CD4-positive, alpha-beta T cell treated with Interleukin-4 for 4 hours (primary cell): Measurements from ENCODE around the gene KISS1R.
"Not testable (repeated sequence)": the region's sequence is repeated elsewhere in the genome, so short reads cannot be mapped to it uniquely, and the experiment has no call there.

Experiments
- DNase-seq: peaks from one replicate; pipeline ENCODE4 v3.0.0-alpha.2; 2020

KISS1R gene

DNA sequence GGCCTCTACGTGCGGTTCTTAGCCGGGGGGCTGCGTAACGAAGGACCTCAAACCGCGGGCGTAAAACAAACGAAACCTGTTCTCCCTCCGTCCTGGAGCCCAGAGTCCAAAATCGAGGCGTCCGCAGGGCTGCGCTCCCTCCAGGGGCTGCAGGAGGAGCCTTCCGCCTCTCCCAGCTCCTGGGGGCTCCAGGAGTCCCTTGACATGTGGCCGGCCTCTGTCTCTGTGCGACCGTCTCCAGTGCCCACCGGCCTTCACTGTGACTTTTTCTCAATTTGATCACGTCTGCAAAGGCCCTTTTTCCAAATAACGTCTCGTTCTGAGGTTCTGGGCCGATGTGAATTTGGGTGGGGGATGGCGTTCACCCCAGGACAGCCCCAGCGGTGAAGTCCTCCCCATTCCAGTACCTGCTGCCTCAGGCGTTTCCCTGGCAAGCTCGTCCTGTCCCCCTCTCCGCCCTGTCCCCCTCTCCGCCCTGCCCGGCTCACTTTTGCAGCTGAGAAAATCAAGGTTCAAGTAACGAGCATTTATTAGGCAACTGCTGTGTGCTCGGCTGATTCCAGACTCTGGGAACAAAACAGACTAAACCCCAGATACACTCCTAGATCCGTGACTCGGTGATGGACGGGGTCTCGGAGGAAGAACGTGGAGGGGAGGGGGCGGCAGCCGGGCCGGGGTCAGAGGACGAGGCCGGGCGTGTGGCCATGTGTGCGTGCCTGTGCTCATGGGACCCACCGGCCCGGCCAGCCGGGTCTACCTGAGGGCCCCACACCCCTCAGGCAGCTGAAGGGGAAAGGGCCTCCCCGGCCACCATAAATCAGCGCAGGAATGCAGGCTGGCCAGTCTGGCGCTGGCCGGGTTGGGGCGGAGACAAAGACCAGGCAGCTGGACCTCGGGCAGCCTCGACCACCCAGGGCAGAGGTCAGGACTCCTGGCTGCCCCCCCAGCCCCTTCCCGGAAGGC lies 39.0 kb downstream of the KISS1R start:
- no peak for DNase-seq

DNA sequence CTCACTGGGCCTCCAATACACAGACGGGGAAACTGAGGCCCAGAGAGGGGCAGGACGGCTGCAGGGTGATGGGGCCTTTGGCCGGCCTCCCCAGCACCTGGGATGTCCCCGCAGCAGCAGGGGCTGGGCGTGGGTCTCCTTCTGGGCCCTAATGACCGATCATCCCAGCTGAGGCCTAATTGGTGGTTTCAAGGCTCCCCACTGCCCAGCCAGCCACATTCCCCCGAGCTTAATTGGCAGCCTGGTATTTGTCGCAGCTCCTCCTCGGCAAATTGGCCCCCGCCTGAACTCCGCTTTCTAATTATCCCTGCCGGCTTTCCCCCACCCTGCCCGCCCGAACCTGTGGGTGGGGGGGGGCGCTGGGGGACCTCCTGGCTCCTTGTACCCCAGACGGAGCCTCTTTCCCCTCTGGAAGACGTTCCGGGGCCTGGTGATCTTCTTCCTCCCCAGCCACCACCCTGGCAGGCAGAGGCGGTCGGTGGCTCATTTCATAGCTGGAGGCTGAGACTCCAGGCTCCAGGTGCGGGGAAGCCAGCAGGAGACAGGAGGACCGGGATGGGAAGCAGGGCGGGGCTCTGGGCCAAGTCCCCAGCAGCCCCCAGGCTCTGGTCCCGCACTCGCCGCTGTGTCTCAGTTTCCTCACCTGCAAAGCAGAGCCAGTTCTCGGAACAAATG lies 39.8 kb downstream of the KISS1R start:
- DNase-seq, result no peak

DNA sequence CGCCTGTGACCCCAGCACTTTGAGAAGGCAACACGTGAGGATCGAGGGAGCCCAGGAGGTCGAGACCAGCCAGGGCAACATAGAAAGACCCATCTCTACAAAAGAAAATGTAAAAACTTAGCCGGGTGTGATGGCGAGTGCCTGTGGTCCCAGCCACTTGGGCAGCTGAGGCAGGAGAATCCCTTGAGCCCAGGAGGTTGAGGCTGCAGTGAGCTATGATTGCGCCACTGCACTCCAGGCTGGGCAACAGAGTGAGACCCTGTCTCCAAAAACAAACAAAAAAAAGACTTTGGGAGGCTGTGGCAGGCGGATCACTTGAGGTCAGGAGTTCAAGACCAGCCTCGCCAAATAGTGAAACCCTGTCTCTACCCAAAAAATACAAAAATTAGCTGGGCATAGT lies 40.4 kb downstream of the KISS1R start:
- not testable (repeated sequence) for DNase-seq

DNA sequence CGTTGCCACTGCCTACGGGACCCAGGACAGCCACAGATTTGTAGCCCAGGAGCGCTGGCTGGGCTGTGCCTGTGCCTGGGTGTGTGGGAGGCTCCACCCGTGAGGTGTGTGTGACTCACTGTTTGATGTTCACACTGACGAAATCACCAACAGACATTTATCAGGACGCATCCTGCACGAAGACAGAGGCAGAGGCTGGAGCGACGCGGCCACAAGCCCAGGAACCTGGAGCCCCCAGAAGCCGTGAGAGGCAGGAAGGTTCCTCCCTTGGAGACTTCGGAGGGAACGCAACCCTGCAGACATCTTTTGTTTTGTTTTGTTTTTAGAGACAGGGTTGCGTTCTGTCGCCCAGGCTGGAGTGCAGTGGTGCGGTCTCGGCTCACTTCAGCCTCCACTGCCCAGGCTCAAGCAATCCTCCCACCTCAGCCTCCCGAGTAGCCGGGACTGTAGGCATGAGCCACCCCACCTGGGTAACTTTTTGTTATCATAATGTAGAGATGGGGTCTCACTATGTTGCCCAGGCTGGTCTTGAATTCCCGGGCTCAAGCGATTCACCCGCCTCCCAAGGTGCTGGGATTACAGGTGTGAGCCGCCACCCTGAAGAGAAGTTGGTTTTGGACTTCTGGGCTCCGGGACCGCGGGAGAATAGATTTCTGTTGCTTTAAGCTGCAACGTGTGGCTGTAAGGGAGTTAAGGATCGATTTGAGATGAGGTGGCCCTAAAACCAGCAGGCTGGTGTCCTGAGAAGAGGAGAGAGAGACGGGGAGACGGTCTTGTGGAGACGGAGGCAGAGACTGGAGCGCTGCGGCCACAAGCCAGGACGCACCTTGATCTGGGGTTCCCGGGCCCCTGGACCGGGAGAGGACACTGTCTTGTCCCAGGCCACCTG lies 42.1 kb downstream of the KISS1R start:
- DNase-seq, result no peak

DNA sequence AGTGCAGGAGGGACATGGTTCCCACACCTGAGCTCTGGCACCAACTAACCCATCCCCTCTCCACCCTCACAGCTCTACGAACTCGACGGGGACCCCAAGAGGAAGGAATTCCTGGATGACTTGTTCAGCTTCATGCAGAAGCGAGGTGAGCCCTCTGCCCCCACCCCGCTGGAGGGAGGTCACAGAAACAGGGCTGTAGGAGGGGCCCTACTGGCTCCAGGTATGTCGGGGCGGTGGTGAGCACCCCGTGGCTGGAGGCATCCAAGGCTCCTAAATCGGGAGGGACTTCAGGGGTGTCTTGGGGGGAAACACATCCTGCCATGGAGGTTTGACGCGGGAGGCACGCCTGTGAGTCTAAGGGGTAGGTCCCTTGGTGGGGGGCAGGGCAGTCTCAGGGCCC lies 42.9 kb downstream of the KISS1R start:
- DNase-seq, result no peak

DNA sequence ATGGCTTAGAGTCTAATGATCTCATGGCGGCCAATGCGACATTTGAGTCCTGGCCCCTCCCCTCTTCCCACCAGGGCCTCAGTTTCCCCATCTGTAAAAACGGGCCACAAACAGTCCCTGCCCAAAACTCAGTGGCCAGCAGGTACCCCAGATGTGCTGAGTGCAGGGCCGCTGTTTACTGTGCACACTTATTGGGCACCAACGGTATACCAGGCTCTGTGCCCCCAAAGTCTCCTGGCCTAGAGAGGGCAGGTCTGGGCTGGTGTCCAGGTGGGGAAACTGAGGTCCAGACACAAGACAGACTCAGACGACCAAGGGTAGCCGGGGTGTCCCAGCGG lies 43.4 kb downstream of the KISS1R start:
- no peak for DNase-seq

DNA sequence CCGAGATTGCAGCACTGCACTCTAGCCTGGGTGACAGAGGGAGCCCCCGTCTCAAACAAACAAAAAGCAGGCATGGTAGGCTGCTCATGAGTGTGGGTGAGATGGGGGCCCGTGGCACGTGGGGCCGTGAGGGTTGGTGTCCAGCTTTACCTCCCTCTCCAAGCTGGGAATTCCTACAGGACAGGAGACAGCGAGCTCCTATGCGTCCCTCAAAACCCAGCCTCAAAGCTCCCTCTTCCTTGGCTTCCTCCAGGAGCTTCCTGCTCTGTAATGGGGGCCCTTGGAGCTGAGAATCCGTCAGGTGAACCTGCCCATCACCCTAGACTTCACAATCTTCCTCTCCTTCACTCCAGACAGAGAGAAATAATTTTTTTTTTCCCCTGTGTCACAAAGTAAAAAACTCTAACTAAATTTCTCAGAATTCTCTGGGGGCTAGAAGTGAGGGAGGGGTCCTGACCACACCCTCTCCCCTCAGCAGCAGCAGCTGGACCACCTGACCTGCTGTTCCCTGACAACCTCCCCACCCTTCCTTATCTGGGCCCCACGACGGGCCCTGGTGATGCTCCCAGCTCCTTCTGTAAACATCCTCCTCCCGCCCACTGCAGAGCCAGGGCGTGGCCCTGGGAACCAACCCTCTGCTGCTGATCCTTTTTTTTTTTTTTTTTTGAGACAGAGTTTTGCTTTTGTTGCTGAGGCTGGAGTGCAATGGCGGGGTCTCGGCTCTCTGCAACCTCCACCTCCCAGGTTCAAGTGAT lies 44.9 kb downstream of the KISS1R start:
- DNase-seq, result no peak

DNA sequence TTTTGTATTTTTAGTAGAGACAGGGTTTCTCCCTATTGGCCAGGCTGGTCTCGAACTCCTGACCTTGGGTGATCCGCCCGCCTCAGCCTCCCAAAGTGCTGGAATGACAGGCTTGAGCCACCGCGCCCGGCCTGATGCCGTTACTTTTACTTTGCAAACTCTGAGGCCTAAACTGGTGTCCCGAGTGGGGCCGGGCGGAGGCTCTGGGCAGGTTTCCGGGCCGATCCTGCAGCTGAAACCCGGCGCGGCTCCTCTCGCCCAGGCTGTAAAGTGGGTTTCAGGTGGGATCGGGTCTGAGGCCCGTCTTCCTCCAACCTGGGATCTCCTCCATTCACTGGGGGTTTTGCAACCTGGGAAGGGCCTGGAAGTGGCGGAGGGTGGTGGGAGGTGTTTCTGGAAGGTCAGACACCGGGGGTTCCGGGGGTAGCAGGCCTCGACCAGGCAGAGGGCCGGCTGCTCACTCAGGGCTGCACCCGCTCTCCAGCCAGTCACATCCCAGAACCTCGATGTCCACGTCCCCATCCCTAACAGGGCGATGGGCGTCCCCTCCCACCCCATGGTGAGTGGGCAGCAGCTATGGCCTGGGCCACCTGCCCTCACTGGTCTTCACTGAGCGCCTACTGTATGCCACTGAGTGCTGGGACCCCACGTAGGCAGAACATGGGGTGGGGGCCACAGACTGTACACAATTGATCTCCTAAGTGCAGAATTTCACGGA lies 45.7 kb downstream of the KISS1R start:
- no peak for DNase-seq

DNA sequence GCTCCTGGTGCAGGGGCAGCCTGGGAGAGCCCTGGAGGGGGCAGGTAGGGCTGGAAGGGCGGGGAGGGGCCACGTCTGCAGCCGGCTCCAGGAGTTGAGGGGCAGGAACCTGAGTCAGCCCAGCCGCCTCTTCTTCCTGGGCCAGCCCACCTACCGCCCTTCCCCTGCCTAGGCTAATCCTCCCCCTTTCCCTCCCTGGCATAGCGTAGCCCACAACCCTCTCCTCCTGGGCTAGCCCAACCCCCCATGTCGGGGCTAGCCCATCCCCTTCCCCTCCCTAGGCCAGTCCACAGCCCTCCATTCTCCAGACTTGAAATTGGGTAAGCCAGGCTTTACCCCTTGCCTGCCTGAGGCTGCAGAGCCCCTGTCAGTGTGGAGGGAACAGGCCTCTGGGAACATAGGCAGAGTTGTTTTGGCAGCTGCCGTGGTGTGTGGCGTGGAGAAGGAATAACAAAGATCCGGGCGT lies 46.4 kb downstream of the KISS1R start:
- no peak for DNase-seq

DNA sequence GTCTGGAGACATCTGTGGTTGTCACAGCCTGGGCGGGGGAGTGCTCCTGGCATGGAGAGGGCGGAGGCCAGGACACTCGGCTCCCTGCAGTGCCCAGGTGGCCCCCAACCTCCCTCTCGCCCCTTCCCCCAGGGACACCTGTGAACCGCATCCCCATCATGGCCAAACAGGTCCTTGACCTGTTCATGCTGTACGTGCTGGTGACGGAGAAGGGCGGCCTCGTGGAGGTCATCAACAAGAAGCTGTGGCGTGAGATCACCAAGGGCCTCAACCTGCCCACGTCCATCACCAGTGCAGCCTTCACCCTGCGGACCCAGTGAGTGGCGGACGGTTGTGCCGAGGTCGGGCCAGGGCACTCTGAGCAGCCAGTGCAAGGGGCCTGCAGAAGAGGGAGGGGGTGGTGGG lies 47.0 kb downstream of the KISS1R start:
- DNase-seq, result no peak

DNA sequence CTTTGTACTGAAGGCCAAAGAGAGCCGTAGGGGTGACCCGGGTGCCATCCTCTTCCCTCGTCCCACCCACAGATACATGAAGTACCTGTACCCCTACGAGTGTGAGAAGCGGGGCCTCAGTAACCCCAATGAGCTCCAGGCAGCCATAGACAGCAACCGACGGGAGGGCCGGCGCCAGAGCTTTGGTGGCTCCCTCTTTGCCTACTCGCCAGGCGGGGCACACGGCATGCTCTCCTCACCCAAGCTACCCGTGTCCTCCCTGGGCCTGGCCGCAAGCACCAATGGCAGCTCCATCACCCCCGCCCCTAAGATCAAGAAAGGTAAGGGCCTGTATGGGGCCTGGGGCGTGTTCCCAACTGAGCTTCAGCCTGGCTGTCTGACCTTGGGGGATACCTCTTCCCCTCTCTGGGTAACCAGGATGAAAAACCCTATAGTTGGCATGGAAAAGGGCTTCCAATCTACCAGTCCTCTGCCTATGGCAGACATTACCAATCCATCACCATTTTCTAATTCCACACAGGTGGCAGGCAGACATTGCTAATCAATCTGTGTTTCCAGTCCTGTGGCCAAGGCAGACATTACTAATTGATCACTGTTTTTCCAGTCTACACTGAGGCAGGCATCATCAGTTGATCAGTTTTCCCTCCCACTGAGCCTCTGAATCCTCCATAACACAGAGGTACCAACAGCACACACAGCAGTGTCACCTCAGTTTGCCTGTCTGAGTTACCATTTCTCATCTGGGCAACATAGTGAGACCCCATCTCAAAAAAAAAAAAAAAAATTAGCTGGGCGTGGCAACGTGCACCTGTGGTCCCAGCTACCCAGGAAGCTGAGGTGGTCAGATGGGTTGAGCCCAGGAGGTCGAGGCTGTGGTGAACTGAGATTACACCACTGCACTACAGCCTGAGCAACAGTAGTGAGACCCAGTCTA lies 47.9 kb downstream of the KISS1R start:
- DNase-seq, result no peak

DNA sequence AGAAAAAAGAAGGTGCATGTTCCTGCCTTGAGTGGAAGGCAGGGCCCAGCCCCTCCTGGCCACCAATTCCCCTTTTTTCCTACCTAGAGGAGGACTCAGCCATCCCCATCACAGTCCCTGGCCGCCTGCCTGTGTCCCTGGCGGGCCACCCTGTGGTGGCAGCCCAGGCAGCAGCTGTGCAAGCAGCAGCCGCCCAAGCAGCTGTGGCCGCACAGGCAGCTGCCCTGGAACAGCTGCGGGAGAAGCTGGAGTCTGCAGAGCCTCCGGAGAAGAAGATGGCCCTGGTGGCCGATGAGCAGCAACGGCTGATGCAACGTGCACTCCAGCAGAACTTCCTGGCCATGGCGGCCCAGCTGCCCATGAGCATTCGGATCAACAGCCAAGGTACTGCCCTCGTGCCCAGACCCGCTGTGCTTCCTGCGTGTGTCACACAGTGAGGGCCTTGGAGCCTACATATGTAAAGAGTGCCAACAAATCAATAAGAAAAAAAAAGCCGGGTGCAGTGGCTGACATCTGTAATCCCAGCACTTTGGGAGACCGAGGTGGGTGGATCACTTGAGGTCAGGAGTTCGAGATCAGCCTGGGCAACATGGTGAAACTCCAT lies 49.5 kb downstream of the KISS1R start:
- no peak for DNase-seq
